Neural cell (in vitro differentiated cells): ENCODE results near the gene POLDIP3.

Source experiments
- CTCF ChIP-seq: fragments of 450-650 bp; IDR thresholded peaks from 2 replicates; pipeline ENCODE4 v1.5.1; 2014; ENCODE audit warnings: antibody characterized with exemption, mild to moderate bottlenecking, moderate library complexity; ENCODE audit not compliant: poor library complexity, severe bottlenecking
- EZH2 ChIP-seq: fragments of 200-600, 300-800 bp; shearing (Covaris generic), sonication (generic); IDR thresholded peaks from 2 replicates; pipeline ENCODE4 v1.6.1; 2014; ENCODE audit warnings: antibody characterized with exemption, low read length, borderline replicate concordance, mild to moderate bottlenecking; ENCODE audit not compliant: insufficient read depth, poor library complexity, severe bottlenecking

GRCh38 chr22:42565956-42566355 lies 48.7 kb downstream of the POLDIP3 start:
- TF ChIP-seq CTCF: no peak
- no peak for TF ChIP-seq EZH2
